ENCODE data around the gene MTMR2. TPM values are rescaled to one million over a fixed set of nuclear protein-coding genes. Genes with fewer than 3 reads are reported as not detected.

The MTMR2 gene
- total and polyA plus RNA-seq, 2 donors (not counting 1 experiment from before 2014, with no cell fraction given): 4.8 to 15.4 TPM

- Mint-ChIP-seq H3K9me3 (ENCODE audit: insufficient read depth) (no peaks in the 10 kb centered on the region), H3K4me3 (peak overlapping the region; percentile 98), H3K27ac (peak overlapping the region; percentile 97), H3K4me1 (peaks cover 25% of the 10 kb centered on the region), H3K27me3 (peaks cover 13% of the 10 kb centered on the region)
- TF ChIP-seq EZH2 (IDR thresholded peaks at IDR 0.05; ENCODE audit: borderline replicate concordance, insufficient read depth, low read depth, low read length, poor library complexity, severe bottlenecking) (no peak), CTCF (IDR thresholded peaks at IDR 0.05) (no peak)
- peaks cover 6% of the 10 kb centered on the region for H3K79me2 ChIP-seq (ENCODE audit: control insufficient read depth, insufficient read depth, low read length)
- H3K4me3 ChIP-seq (ENCODE audit: control extremely low read depth in 1 of 5, extremely low read depth in 1 of 5, insufficient read depth in 1 of 5, low read depth in 2 of 5, low read length in 4 of 5): peak overlapping the region; percentile 70 to 95 (median 86)
- H3K9ac ChIP-seq (ENCODE audit: low read length): peak overlapping the region; percentile 97
- no peak for DNase-seq
- ATAC-seq (ENCODE audit: low read depth): no peak
- H3K4me1 ChIP-seq (ENCODE audit: control insufficient read depth in 2 of 2, insufficient read depth in 2 of 2, low read length in 2 of 2): peaks cover 9 to 16% of the 10 kb centered on the region in 2 donors
- CTCF ChIA-PET: interaction anchor here (0.8 to 1.0 kb wide), 3 partner anchors 465 to 469 kb away, joined by 3 read pairs; partner anchors contain the start of genes CCDC82 and JRKL
- no peaks in the 10 kb centered on the region for H4K20me1 ChIP-seq (ENCODE audit: control insufficient read depth, insufficient read depth, low read length, poor library complexity, severe bottlenecking)
- POLR2A ChIA-PET: interaction anchor here (0.5 kb wide), 1 partner anchor 12 kb away, joined by 3 read pairs; no protein-coding TSS in a partner anchor
- peaks cover 0 to 2% (median 0%) of the 10 kb centered on the region in 4 experiments for H3K27me3 ChIP-seq (replicated peaks in 1 of 4; ENCODE audit: control extremely low read depth in 1 of 4, control insufficient read depth in 3 of 4, insufficient read depth in 4 of 4, low read length in 3 of 4)
- no peaks in the 10 kb centered on the region for H3K36me3 ChIP-seq (replicated peaks in 1 of 2; ENCODE audit: control extremely low read depth in 1 of 2, control insufficient read depth in 1 of 2, extremely low read depth in 1 of 2, insufficient read depth in 2 of 2, low read length in 1 of 2)
- WGBS (ENCODE audit: insufficient coverage): no CpG with 5 or more reads among the region's 4 CpGs
- peak overlapping the region; percentile 72 for H3K4me2 ChIP-seq (replicated peaks; ENCODE audit: low read depth, low read length, poor library complexity, severe bottlenecking)
- peak overlapping the region; percentile 68 to 83 for H3K27ac ChIP-seq (ENCODE audit: low read length in 2 of 2)
- peak overlapping the region; percentile 87 for H2AFZ ChIP-seq (ENCODE audit: insufficient read depth, low read depth, low read length, poor library complexity, severe bottlenecking)
- intact Hi-C loops (cut with micrococcal nuclease): no loop called here
- H3K9me3 ChIP-seq (ENCODE audit: control extremely low read depth in 1 of 3, control insufficient read depth in 2 of 3, insufficient read depth in 1 of 3, low read length in 2 of 3): no peaks in the 10 kb centered on the region
These were observed 480 bp upstream of the MTMR2 start for GRCh38 chr11:95924414-95924760.

GRCh38 chr11:95923439-95923727 is 524 bp downstream of the MTMR2 start:
- Histone ChIP-seq H3K36me3 (replicated peaks in 1 of 2; ENCODE audit: control extremely low read depth in 1 of 2, control insufficient read depth in 1 of 2, extremely low read depth in 1 of 2, insufficient read depth in 2 of 2, low read length in 1 of 2) (no peaks in the 10 kb centered on the region), H3K4me2 (replicated peaks; ENCODE audit: low read depth, low read length, poor library complexity, severe bottlenecking) (peak overlapping the region; percentile 72), H3K27me3 (replicated peaks in 1 of 4; ENCODE audit: control extremely low read depth in 1 of 4, control insufficient read depth in 3 of 4, insufficient read depth in 4 of 4, low read length in 3 of 4) (peaks cover 0 to 2% (median 0%) of the 10 kb centered on the region in 4 experiments), H2AFZ (ENCODE audit: insufficient read depth, low read depth, low read length, poor library complexity, severe bottlenecking) (peak overlapping the region; percentile 87), H4K20me1 (ENCODE audit: control insufficient read depth, insufficient read depth, low read length, poor library complexity, severe bottlenecking) (no peaks in the 10 kb centered on the region), H3K9me3 (ENCODE audit: control extremely low read depth in 1 of 3, control insufficient read depth in 2 of 3, insufficient read depth in 1 of 3, low read length in 2 of 3) (no peaks in the 10 kb centered on the region), H3K4me3 (ENCODE audit: control extremely low read depth in 1 of 5, extremely low read depth in 1 of 5, insufficient read depth in 1 of 5, low read depth in 2 of 5, low read length in 4 of 5) (peak overlapping the region; percentile 46 to 95 (median 86)), H3K9ac (ENCODE audit: low read length) (peak overlapping the region; percentile 97), H3K4me1 (ENCODE audit: control insufficient read depth in 2 of 2, insufficient read depth in 2 of 2, low read length in 2 of 2) (peaks cover 9 to 16% of the 10 kb centered on the region in 2 donors), H3K27ac (ENCODE audit: low read length in 2 of 2) (peak overlapping the region; percentile 68 to 83), H3K79me2 (ENCODE audit: control insufficient read depth, insufficient read depth, low read length) (peaks cover 6% of the 10 kb centered on the region)
- Mint-ChIP-seq H3K27ac (peak overlapping the region; percentile 97), H3K27me3 (peaks cover 10% of the 10 kb centered on the region), H3K4me3 (peak overlapping the region; percentile 98), H3K4me1 (peaks cover 25% of the 10 kb centered on the region), H3K9me3 (ENCODE audit: insufficient read depth) (no peaks in the 10 kb centered on the region)
- TF ChIP-seq EZH2 (IDR thresholded peaks at IDR 0.05; ENCODE audit: borderline replicate concordance, insufficient read depth, low read depth, low read length, poor library complexity, severe bottlenecking): no peak
- no peak for TF ChIP-seq CTCF (IDR thresholded peaks at IDR 0.05)
- DNase-seq: no peak
- intact Hi-C loops (cut with micrococcal nuclease): loop anchor here (1.0 to 2.0 kb wide), 2 partner anchors 420 to 465 kb away; partner anchors contain the start of genes CCDC82 and MAML2
- POLR2A ChIA-PET: no interaction called here
- 0% methylated on average over 2 of the region's 7 CpGs for WGBS (ENCODE audit: insufficient coverage)
- CTCF ChIA-PET: interaction anchor here (0.8 kb wide), 1 partner anchor 469 kb away, joined by 3 read pairs; no protein-coding TSS in a partner anchor
- no peak for ATAC-seq (ENCODE audit: low read depth)

Measured in B cell (primary cell).